LNCAP (cell line): ENCODE results near the gene STK32B.

Experiments used
- TF ChIP-seq, protein P1 (sequence below): fragments of 450-650 bp; IDR thresholded peaks from 2 replicates; pipeline ENCODE4 v1.5.1; 2017; ENCODE audit warnings: mild to moderate bottlenecking

The STK32B gene

DNA sequence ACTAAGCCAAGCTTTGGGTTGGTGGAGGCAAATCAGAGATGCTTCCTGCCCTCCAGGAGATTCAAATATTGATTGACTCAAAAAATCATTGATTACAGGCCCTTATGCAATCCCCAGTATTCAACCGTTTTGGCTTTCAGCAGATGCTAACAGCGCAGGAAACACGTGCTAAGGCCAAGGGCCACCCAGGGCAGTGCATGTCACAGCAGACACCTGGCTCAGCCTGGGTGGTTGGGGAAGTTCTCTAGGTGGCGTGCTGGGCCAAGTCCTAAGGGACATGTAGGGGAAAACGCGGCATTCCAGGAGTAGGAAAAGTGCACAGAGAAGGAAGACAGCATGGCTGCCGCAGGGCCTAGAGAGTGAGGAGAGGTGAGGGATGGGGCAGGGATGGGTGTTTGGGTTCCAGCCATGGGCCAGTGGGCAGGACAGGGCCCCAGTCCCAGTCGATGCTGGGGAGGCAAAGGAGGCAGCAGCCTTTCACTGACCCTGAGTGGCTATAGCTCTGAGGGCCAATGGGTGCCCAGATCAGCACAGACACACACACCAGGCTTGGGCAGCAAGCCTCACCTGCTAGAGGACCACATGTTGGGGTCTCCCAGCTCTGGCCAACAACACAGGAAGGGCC, 418.0 kb downstream of the STK32B start:
- TF ChIP-seq, protein P1, sequence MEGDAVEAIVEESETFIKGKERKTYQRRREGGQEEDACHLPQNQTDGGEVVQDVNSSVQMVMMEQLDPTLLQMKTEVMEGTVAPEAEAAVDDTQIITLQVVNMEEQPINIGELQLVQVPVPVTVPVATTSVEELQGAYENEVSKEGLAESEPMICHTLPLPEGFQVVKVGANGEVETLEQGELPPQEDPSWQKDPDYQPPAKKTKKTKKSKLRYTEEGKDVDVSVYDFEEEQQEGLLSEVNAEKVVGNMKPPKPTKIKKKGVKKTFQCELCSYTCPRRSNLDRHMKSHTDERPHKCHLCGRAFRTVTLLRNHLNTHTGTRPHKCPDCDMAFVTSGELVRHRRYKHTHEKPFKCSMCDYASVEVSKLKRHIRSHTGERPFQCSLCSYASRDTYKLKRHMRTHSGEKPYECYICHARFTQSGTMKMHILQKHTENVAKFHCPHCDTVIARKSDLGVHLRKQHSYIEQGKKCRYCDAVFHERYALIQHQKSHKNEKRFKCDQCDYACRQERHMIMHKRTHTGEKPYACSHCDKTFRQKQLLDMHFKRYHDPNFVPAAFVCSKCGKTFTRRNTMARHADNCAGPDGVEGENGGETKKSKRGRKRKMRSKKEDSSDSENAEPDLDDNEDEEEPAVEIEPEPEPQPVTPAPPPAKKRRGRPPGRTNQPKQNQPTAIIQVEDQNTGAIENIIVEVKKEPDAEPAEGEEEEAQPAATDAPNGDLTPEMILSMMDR, result no peak

DNA sequence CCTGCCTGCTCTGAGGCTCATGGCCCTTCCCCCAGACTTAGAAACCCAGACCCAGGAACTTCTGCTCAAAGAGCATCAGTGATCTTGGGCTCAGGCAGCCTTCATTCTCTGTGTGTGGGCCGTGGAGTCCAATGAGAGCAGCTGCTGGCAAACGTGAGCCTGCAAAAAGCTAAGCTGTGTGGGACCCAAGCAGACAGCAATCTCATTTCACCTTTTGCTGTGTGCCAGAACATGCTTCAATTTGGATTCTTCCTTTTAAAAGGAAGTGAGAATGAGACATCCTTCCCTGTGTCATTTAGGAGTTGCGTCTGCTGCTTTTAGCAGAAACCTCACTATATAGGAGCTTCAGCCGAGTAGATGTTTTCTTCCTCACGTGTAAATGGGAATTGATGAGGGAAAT, 418.6 kb downstream of the STK32B start:
- TF ChIP-seq, protein P1, result no peak

DNA sequence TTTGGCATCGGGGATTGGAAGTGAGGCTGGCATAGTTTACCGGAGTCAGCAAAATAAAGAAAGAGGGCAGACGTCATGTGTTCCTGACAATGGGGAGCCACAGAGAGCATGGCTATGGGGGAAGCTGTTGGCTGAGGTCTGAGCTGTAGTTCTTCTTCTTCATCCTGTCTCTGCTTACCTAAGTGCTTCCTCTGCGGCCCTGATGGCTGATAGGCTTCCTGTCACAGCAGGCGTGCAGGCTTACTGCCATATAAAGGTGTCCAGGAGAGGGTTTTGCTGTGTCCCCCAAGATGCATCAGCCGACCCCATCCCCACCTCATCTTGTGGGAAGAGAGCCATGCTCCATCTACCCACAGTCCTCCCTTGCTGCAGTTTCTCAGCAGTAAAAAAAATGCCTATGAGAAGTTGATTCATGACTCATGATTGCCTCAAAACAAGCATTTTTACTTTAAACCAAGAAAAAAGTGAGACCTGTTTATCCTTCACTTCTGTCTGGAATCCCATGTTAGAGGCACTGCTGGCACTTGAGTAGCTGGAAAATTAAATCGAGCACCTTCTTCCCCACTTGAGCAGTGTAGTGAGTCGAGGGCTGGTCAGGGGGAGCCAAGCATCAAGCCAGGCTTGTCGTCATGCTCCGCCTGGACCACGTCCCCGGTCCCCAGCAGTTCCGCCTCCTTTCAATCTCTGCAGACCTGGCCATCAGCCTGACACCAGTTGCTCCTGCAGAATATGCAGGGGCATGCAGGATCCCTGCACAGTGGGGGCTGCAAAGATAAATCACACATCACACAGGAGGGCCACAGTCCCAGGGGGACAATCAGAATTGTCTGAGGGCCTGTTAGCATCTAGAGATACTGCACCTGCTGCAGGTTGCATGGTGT, 419.3 kb downstream of the STK32B start:
- TF ChIP-seq, protein P1, result no peak

DNA sequence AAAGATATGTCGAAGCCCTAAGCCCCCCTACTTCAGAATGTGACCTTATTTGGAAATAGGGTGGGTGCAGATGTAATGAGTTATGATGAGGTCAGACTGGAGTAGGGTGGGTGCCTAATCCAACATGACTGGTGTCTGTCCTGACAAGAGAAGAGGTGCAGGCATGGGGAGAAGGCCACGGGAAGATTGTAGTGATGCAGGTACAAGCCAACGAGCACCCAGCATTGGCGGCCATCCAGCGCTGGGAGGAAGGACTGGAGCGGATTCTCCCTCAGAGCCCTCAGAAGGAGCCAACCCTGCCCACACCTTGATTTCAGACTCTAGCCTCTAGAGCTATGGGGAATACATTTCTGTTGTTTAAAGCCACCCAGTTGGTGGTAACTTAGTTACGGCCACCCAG, 419.9 kb downstream of the STK32B start:
- TF ChIP-seq, protein P1, result no peak

DNA sequence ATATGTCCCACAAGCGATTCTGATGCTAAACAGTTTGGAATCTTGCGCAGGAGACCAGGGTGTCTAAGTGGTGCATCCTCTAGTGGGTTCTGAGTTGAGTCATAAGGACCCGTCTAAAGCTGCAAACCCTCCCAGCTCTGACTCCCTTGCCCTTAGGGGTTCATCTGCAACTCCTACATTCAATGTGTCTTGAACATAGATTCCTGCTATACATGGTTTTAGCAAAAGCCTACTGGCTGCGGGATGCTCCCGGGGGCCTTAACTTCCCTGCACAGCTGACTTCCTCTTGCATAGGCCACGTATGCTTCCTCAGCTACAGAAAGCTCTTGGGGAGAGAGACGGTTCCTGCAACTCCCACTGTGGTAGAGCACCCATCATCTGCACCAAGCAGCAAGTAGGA, 420.4 kb downstream of the STK32B start:
- TF ChIP-seq, protein P1, result no peak

DNA sequence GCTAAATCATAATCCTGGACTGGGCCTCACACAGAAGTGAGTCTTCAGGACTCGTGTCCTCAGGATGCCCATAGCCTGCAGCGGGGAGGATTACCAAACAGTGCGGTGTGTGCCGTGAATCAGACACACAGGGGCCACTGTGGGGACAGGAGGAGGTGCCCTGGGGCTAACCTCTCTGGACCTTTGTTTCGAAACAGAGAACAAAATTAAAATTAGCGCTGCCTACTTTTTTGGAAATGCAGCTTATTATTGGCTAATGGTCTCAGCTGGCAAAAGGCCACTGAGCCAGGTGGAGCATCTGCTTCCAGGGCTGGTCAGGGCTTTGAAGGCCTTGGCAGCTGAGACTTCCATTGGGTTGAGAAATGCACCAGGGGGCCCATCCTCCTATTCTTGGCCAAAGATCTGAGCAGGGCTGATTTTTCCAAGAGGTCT, 420.9 kb downstream of the STK32B start:
- TF ChIP-seq, protein P1, result no peak

DNA sequence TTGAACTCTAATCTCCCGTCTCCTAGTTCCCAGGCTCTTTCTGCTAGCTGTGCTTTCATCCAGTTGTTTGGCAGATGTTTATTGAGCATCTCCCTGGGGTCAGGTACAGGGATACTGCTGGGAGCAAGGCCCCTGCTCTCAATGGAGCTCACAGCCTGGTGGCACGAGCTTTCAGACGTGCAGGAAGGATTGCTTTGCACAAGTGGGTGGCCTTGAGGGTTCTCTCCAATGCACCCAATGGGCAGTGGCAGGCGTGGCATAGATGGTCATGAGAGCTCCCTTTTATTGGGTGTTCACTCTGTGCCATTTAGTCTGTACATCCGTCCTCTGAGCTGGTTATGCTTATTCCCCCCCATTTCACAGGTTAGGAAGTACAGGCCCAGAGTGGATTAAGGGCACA, 421.8 kb downstream of the STK32B start:
- TF ChIP-seq, protein P1, result no peak
